GM19238 (cell line): ENCODE results near the gene MARS1.
"Not testable (repeated sequence)": the region's sequence is repeated elsewhere in the genome, so short reads cannot be mapped to it uniquely, and the experiment has no call there.

Experiments used
- DNase-seq: peaks from one replicate; pipeline ENCODE4 v3.0.0; 2011; ENCODE audit warnings: low spot score; ENCODE audit not compliant: insufficient read length

MARS1 gene

GRCh38 chr12:57549909-57550640 is 62.2 kb downstream of the MARS1 start, which contains the start of gene KIF5A:
TSS of gene KIF5A (plus strand) at chr12:57550044. CDS start at chr12:57550272, 228 bp downstream.
- peak; percentile 66 for DNase-seq

DNA sequence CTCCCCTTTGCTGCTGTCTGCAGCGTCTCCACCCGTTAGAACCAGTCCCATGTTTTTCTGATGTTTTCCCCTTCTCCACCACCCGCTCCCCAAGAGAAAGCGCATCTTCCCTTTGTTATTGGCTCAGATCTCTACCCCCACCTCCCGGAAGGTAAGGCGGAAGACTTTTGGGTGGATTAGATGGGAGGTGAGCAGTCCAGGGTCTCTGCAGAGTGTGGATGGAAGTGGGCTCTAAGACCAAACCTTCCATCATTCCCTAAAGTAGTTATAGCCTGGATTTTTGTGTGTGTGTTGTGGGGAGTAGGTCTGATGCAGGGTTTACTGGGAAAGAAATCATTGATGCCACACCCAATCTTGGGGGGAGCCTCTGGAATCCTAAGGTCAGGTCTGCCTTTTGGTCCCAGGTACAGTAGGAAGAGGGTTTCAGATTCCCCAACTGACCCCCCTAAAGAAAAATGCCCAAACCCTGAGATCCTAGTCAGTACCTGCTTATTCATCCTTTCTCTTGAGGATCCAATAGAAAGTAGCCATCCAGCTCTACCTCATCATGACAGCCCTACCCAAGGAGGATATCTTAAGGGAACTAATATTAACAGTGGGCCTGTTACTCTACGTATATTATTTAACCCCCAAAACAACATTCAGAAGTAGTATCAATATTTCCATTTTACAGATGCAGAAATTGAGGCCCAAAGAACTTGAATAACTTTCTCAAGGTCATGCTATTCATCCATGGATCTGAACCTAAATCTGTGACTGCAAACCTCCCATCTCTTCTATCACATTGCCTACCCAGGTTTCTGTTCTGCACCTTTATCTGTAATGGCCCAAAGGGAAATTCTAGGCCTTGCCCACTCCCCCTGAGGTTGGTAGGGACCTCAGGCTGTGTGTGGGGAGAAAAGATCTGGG is 63.0 kb downstream of the MARS1 start:
- no peak for DNase-seq

DNA sequence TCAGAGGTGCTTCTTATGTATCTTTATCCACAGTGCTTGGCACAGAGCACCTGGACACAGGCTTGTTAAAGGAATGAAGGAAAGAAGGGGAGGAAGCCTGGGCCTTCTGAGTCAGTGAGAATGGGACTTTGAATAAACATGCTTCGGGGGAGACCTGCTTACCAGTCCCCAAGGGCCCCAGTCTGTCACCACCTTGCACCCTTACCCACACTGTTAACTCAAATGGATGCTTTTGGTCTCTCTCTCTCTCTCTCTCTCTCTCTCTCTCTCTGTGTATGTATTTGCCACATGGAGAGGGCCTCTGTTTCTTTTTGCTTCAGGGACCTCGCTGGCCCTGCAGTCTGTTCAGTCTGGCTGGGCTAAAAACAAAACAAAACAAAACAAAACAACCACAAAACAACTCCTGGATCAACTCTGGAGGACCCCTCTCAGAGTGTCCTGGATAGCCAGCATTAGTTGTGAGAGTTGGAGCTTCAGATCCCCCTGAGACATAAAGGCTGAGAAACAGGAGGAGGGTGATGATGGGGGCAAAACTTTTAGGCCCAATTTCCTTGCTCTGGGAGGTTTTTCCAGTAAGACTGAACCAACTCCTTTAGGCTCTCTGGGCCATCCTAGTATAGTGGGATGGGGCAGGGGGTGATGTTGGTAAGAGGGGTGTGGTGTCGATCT is 63.9 kb downstream of the MARS1 start:
- no peak for DNase-seq

DNA sequence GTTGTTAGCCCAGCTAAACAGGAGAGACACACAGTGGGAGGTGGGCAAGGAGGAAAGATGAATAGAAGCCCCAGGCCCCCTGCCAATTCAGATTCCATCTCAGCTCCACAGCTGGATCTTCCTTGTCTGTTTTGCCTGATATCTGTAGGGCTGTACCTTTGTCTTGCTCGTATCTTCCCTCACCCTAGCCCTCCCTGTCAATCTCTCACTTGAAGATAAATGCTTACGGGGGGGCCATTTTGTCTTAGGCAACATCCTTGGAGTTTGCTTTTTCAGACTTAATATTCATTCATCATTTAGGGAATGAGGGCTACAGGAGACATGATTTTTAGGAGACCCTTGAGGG is 64.4 kb downstream of the MARS1 start:
- DNase-seq, result no peak

DNA sequence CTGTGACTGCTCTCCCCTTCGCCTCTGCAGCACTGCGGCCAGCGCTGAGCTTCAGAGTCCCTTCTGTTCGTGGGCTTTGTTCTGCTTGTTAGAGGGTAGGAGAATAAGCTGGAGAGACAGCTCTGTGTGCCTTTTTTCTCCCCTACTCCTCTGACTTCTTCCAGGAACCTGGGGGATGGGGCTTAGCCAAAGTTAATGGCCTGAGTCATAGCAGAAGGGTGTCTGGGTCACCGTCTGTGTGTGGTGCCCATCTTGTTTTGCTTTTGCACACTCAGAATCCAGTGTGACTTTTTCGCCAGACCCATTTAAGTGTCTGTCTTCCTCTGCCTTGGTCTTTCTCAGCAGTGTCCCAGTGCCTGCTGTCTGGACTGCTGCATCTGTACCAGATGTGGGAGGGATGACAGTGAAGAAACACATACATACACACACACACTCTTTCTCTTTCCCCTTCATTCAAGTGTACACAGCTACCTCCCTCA is 65.0 kb downstream of the MARS1 start:
- no peak for DNase-seq

DNA sequence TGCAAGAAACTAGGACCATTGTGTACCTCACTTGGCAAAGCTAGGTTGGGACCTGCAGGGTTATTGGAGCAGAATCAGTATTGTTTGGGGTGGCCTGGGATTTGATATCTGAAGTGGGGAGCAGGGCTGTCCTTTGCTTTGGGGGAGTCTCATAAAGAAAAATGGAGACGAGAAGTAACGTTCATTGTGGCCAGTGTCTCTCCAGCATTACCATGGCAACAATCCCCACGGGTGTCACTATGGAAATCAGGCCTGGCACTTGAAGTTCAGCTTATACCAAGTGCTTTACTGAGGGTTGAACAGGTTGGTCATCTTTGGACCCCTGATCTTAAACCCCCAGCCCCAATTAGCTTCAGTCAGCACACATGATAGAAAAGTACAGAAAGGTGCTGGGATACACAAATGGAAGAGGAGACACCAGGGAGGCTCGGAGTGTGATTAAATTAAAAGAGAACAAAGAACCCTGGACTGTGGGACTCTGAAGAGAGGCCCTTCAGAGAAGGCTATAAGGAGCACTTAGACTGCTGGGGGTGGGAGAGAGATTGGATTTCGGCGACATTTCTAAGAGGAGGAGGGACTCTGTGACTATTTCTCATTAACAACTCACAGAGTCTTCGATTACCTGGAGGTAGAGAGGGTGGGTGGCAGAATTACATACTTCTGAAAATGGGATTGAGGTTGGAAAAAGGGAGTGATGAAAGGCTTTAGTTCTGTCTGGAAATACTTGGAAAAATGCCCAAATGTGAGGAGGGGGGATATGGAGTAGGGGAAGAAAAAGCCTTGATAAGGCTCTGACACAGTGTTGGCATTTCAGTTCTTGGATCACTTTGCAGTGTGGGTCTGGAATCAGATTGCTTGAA is 65.7 kb downstream of the MARS1 start:
- DNase-seq, result no peak

DNA sequence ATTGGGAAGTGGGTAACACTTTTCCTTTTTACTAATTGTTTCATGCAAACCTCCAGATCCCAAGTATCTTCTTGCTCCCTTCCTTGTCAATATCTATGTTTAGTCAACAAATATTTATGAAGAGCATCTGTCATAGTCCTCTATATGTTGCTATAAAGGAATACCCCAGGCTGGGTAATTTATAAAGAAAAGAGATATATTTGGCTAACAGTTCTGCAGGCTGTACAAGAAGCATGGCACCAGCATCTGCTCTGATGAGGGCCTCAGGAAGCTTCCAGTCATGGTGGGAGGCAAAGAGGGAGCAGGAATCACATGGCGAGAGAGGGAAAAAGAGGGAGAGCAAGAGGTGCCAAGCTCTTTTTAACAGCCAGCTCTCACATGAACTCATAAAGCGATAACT is 66.6 kb downstream of the MARS1 start:
- no peak for DNase-seq

GRCh38 chr12:57554897-57555296 is 67.0 kb downstream of the MARS1 start:
- no peak for DNase-seq

GRCh38 chr12:57558864-57559263 is 71.0 kb downstream of the MARS1 start:
- DNase-seq, result no peak

- DNase-seq, result no peak
These were observed 72.6 kb downstream of the MARS1 start for GRCh38 chr12:57560516-57560915.

DNA sequence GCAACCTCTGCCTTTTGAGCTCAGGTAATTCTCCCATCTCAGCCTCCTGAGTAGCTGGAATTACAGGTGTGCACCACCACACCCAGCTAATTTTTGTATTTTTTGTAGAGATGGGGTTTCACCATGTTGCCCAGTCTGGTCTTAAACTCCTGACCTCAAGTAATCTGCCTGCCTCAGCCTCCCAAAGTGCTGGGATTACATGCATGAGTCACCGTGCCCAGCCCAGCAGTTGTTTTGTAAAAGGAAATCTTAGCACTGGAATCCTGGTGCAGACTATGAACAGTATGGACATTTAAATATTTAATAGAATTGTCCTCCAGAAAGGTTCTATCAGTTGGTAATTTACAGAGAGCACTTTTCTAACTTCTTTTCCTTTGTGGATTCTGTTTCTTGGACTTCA is 73.2 kb downstream of the MARS1 start:
- DNase-seq, result not testable (repeated sequence)

- DNase-seq, result no peak
These were observed 75.5 kb downstream of the MARS1 start for GRCh38 chr12:57563358-57563757.

GRCh38 chr12:57564178-57564740 is 76.4 kb downstream of the MARS1 start:
- no peak for DNase-seq
